Measurements from ENCODE around the gene GPR137B.

The GPR137B gene

DNA sequence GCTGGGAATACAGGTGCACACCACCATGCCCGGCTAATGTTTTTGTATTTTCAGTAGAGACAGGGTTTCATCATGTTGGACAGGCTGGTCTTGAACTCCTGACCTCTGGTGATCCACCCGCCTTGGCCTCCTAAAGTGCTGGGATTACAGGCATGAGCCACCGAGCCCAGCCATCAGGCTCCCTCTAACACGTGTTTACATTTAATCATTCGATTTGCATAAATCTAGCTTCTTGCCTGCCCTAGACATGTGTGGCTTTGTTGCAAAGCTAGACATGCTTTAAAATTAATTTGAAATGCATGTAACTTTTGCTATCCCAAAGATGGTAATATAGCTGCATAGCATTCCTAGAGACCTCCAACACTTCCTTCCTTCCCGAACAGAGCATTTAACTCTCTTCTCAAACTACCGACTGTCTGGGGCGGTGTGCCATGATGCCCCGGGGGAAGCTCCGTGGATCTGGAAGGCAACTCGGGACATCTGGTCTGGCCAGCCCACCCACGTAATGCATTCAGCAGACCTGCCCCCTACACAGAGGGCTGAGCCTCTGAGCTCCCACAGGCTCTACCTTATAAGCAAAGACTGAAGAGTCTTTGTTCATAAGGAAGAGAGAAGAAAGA, 42.9 kb upstream of the GPR137B start:
- Histone ChIP-seq H3K79me2 (ENCODE audit: control insufficient read depth, insufficient read depth, low read length) (no peaks in the 10 kb centered on the region), H2BK15ac (replicated peaks; ENCODE audit: low read depth) (no peak overlapping the region), H4K8ac (ENCODE audit: low read depth, low read length) (no peak overlapping the region), H3K79me1 (ENCODE audit: low read length) (no peaks in the 10 kb centered on the region), H3K4me1 (ENCODE audit: control insufficient read depth, low read depth, low read length) (no peaks in the 10 kb centered on the region), H4K5ac (ENCODE audit: low read length) (no peak overlapping the region), H3K27ac (ENCODE audit: low read depth, low read length) (no peak overlapping the region), H3K4ac (ENCODE audit: low read depth, low read length) (no peak overlapping the region), H3K9ac (ENCODE audit: low read length) (no peak overlapping the region), H2AK5ac (ENCODE audit: low read length) (no peak overlapping the region), H2BK5ac (ENCODE audit: low read length) (no peak overlapping the region), H3K36me3 (ENCODE audit: control insufficient read depth, insufficient read depth, low read length) (no peaks in the 10 kb centered on the region), H3K4me2 (ENCODE audit: low read length) (no peak overlapping the region), H2BK120ac (ENCODE audit: low read depth, low read length) (no peak overlapping the region), H3K27me3 (ENCODE audit: insufficient read depth, low read length, poor library complexity) (no peaks in the 10 kb centered on the region), H3K18ac (ENCODE audit: low read length) (no peak overlapping the region), H3K56ac (ENCODE audit: low read length) (no peak overlapping the region), H3K4me3 (ENCODE audit: low read length) (no peak overlapping the region), H3K23ac (ENCODE audit: low read length) (no peak overlapping the region)
- no peak for DNase-seq
- no CpG with 5 or more reads among the region's 12 CpGs for WGBS (ENCODE audit: extremely low coverage, insufficient coverage, low lambda C conversion rate)

- H3K4me2 ChIP-seq (ENCODE audit: low read length) = no peak overlapping the region
- no CpG with 5 or more reads among the region's 15 CpGs for WGBS (ENCODE audit: extremely low coverage, insufficient coverage, low lambda C conversion rate)
- no peak overlapping the region for H2BK5ac ChIP-seq (ENCODE audit: low read length)
- no peak overlapping the region for H4K5ac ChIP-seq (ENCODE audit: low read length)
- H3K36me3 ChIP-seq (ENCODE audit: control insufficient read depth, insufficient read depth, low read length) = no peaks in the 10 kb centered on the region
- no peaks in the 10 kb centered on the region for H3K79me1 ChIP-seq (ENCODE audit: low read length)
- H3K56ac ChIP-seq (ENCODE audit: low read length) = no peak overlapping the region
- H3K27ac ChIP-seq (ENCODE audit: low read depth, low read length) = no peak overlapping the region
- no peak overlapping the region for H3K4ac ChIP-seq (ENCODE audit: low read depth, low read length)
- no peak overlapping the region for H2BK120ac ChIP-seq (ENCODE audit: low read depth, low read length)
- no peaks in the 10 kb centered on the region for H3K4me1 ChIP-seq (ENCODE audit: control insufficient read depth, low read depth, low read length)
- no peak overlapping the region for H2AK5ac ChIP-seq (ENCODE audit: low read length)
- no peaks in the 10 kb centered on the region for H3K27me3 ChIP-seq (ENCODE audit: insufficient read depth, low read length, poor library complexity)
- H3K18ac ChIP-seq (ENCODE audit: low read length) = no peak overlapping the region
- no peak overlapping the region for H3K4me3 ChIP-seq (ENCODE audit: low read length)
- no peak overlapping the region for H3K9ac ChIP-seq (ENCODE audit: low read length)
- no peak overlapping the region for H2BK15ac ChIP-seq (replicated peaks; ENCODE audit: low read depth)
- no peak overlapping the region for H3K23ac ChIP-seq (ENCODE audit: low read length)
- H3K79me2 ChIP-seq (ENCODE audit: control insufficient read depth, insufficient read depth, low read length) = no peaks in the 10 kb centered on the region
- DNase-seq = no peak
- H4K8ac ChIP-seq (ENCODE audit: low read depth, low read length) = no peak overlapping the region
These were observed 41.5 kb upstream of the GPR137B start for GRCh38 chr1:236100799-236101198.

GRCh38 chr1:236101233-236102200, 40.8 kb upstream of the GPR137B start:
- H3K23ac ChIP-seq (ENCODE audit: low read length) = no peak overlapping the region
- no peak overlapping the region for H3K4me3 ChIP-seq (ENCODE audit: low read length)

DNA sequence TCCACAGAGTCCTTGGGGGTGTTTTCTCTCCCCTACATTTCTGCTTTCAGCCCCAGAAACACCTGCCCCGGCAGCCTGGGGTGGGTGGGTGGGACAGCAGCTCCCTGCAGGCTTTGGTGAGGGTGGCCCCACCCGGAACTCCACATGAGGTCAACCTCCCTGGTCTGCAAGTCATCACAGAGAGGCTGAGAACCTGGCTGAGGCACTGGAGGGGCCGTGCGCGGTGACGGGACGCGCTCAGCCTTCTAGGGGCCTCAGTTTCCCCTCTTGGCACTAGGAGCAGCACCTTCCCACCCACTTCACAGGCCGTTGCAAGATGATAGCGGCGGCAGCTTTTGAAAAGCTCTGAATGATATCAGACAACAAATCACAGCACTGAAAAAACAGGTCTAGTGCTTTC, 39.7 kb upstream of the GPR137B start:
- no peak overlapping the region for H3K4me2 ChIP-seq (ENCODE audit: low read length)
- DNase-seq = no peak
- no CpG with 5 or more reads among the region's 11 CpGs for WGBS (ENCODE audit: extremely low coverage, insufficient coverage, low lambda C conversion rate)
- no peak overlapping the region for H3K4me3 ChIP-seq (ENCODE audit: low read length)
- H3K27me3 ChIP-seq (ENCODE audit: insufficient read depth, low read length, poor library complexity) = no peaks in the 10 kb centered on the region
- H4K5ac ChIP-seq (ENCODE audit: low read length) = no peak overlapping the region
- no peak overlapping the region for H4K8ac ChIP-seq (ENCODE audit: low read depth, low read length)
- no peak overlapping the region for H3K4ac ChIP-seq (ENCODE audit: low read depth, low read length)
- no peak overlapping the region for H2AK5ac ChIP-seq (ENCODE audit: low read length)
- no peak overlapping the region for H3K27ac ChIP-seq (ENCODE audit: low read depth, low read length)
- H3K79me2 ChIP-seq (ENCODE audit: control insufficient read depth, insufficient read depth, low read length) = no peaks in the 10 kb centered on the region
- H3K23ac ChIP-seq (ENCODE audit: low read length) = no peak overlapping the region
- H3K18ac ChIP-seq (ENCODE audit: low read length) = no peak overlapping the region
- H3K56ac ChIP-seq (ENCODE audit: low read length) = no peak overlapping the region
- H3K9ac ChIP-seq (ENCODE audit: low read length) = no peak overlapping the region
- no peaks in the 10 kb centered on the region for H3K4me1 ChIP-seq (ENCODE audit: control insufficient read depth, low read depth, low read length)
- H2BK5ac ChIP-seq (ENCODE audit: low read length) = no peak overlapping the region
- H2BK15ac ChIP-seq (replicated peaks; ENCODE audit: low read depth) = no peak overlapping the region
- H3K79me1 ChIP-seq (ENCODE audit: low read length) = no peaks in the 10 kb centered on the region
- H3K36me3 ChIP-seq (ENCODE audit: control insufficient read depth, insufficient read depth, low read length) = no peaks in the 10 kb centered on the region
- H2BK120ac ChIP-seq (ENCODE audit: low read depth, low read length) = no peak overlapping the region

More at GRCh38 chr1:236101233-236102200, 40.8 kb upstream of the GPR137B start:
- H2BK15ac ChIP-seq (replicated peaks; ENCODE audit: low read depth) = no peak overlapping the region
- H3K27ac ChIP-seq (ENCODE audit: low read depth, low read length) = no peak overlapping the region
- H3K56ac ChIP-seq (ENCODE audit: low read length) = no peak overlapping the region
- no peak overlapping the region for H4K5ac ChIP-seq (ENCODE audit: low read length)
- no peaks in the 10 kb centered on the region for H3K36me3 ChIP-seq (ENCODE audit: control insufficient read depth, insufficient read depth, low read length)
- H3K4me2 ChIP-seq (ENCODE audit: low read length) = no peak overlapping the region
- H3K27me3 ChIP-seq (ENCODE audit: insufficient read depth, low read length, poor library complexity) = no peaks in the 10 kb centered on the region
- no peak overlapping the region for H3K4ac ChIP-seq (ENCODE audit: low read depth, low read length)
- H2AK5ac ChIP-seq (ENCODE audit: low read length) = no peak overlapping the region
- H3K4me1 ChIP-seq (ENCODE audit: control insufficient read depth, low read depth, low read length) = no peaks in the 10 kb centered on the region
- H2BK120ac ChIP-seq (ENCODE audit: low read depth, low read length) = no peak overlapping the region
- H2BK5ac ChIP-seq (ENCODE audit: low read length) = no peak overlapping the region
- WGBS (ENCODE audit: extremely low coverage, insufficient coverage, low lambda C conversion rate) = 100% methylated on average over 6 of the region's 10 CpGs
- no peak overlapping the region for H4K8ac ChIP-seq (ENCODE audit: low read depth, low read length)
- no peak for DNase-seq
- H3K79me2 ChIP-seq (ENCODE audit: control insufficient read depth, insufficient read depth, low read length) = no peaks in the 10 kb centered on the region
- H3K9ac ChIP-seq (ENCODE audit: low read length) = no peak overlapping the region
- no peaks in the 10 kb centered on the region for H3K79me1 ChIP-seq (ENCODE audit: low read length)
- H3K18ac ChIP-seq (ENCODE audit: low read length) = no peak overlapping the region

GRCh38 chr1:236103059-236103458, 39.3 kb upstream of the GPR137B start:
- Histone ChIP-seq H3K56ac (ENCODE audit: low read length) (peak overlapping the region; percentile 25), H3K27ac (ENCODE audit: low read depth, low read length) (no peak overlapping the region), H2AK5ac (ENCODE audit: low read length) (no peak overlapping the region), H4K5ac (ENCODE audit: low read length) (no peak overlapping the region), H3K36me3 (ENCODE audit: control insufficient read depth, insufficient read depth, low read length) (no peaks in the 10 kb centered on the region), H3K23ac (ENCODE audit: low read length) (no peak overlapping the region), H2BK5ac (ENCODE audit: low read length) (no peak overlapping the region), H3K4me1 (ENCODE audit: control insufficient read depth, low read depth, low read length) (no peaks in the 10 kb centered on the region), H3K79me1 (ENCODE audit: low read length) (no peaks in the 10 kb centered on the region), H3K4me2 (ENCODE audit: low read length) (no peak overlapping the region), H3K4ac (ENCODE audit: low read depth, low read length) (no peak overlapping the region), H3K79me2 (ENCODE audit: control insufficient read depth, insufficient read depth, low read length) (no peaks in the 10 kb centered on the region), H3K9ac (ENCODE audit: low read length) (no peak overlapping the region), H3K18ac (ENCODE audit: low read length) (no peak overlapping the region), H2BK120ac (ENCODE audit: low read depth, low read length) (no peak overlapping the region), H3K4me3 (ENCODE audit: low read length) (no peak overlapping the region), H2BK15ac (replicated peaks; ENCODE audit: low read depth) (no peak overlapping the region), H4K8ac (ENCODE audit: low read depth, low read length) (no peak overlapping the region), H3K27me3 (ENCODE audit: insufficient read depth, low read length, poor library complexity) (no peaks in the 10 kb centered on the region)
- DNase-seq = peak; percentile 33
- no CpG with 5 or more reads among the region's 7 CpGs for WGBS (ENCODE audit: extremely low coverage, insufficient coverage, low lambda C conversion rate)

Measured in mesendoderm (in vitro differentiated cells).